Activated effector memory CD4-positive, alpha-beta T cell treated with anti-CD3 and anti-CD28 coated beads, Interleukin-2, amount 50 U/mL, for 16 hours (primary cell): ENCODE data around the gene LSM11.
"Not testable (repeated sequence)": the region's sequence is repeated elsewhere in the genome, so short reads cannot be mapped to it uniquely, and the experiment has no call there.

Experiments used
- DNase-seq: peaks from one replicate; pipeline ENCODE4 v3.0.0-alpha.2; 2020

Gene LSM11

GRCh38 chr5:157743163-157744050 lies at the start of gene LSM11:
Gene LSM11, plus strand, starts transcription at chr5:157743712. Its CDS starts 39 bp downstream, at chr5:157743751.
- peak; percentile 97 for DNase-seq

GRCh38 chr5:157693816-157694215 lies 49.7 kb upstream of the LSM11 start:
- not testable (repeated sequence) for DNase-seq

DNA sequence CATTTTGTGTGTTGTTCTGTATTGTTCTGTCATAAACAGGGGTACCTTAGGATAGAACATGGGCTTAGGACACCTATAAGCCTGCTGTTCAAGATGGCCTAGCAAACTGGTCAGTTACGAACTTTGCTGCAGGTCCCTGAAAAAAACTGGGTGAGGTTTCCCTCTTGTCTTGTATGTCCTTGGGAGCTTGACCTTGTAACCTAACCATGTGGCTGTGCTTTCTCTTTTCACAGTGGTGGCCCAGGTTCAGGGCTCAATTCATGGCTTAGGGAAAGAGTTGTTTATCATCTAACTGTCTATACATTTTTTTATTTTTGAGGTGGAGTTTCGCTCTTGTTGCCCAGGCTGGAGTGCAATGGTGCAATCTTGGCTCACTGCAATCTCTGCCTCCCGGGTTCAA lies 47.4 kb upstream of the LSM11 start:
- DNase-seq = not testable (repeated sequence)

- not testable (repeated sequence) for DNase-seq
Observed at GRCh38 chr5:157698674-157699073, 44.8 kb upstream of the LSM11 start.

DNA sequence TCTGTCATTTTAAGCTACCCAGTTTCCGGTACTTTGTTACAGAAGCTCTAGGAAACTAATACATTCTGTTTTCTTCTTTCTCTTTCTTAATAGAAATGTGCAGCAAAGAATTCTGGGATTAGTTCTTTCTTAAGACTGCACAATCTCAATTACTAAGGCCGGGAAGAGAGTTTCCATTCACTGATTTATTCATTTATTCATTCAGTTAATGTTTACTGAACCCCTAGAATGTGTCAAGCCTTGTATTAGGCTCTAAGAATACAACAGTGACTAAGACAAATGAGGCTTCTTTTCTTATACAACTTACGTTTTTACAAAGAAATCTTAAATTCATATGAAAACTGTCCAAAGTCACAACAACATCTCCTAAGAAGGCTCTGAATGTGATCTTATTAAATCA lies 39.8 kb upstream of the LSM11 start:
- no peak for DNase-seq

GRCh38 chr5:157708866-157709265 lies 34.6 kb upstream of the LSM11 start:
- DNase-seq = no peak

- DNase-seq = no peak
Observed at GRCh38 chr5:157709346-157709745, 34.2 kb upstream of the LSM11 start.

DNA sequence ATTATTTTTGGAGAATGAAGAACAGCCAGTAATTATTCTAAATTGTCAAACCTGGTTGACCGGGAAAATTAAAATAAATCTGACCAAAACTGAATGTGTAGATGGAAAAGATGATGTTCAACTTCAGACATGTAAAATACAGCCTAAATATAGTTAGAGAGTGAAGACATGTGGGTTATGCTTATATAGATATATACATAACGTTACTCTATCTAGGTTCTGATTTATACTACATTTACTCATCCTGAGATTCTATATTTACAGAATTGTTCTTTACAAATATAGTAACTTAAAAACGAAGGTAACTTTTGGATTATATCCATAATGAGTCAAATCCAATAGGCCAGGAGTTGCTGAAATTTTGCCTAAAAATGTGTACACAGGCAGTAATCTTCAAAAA lies 33.1 kb upstream of the LSM11 start:
- no peak for DNase-seq

GRCh38 chr5:157710882-157711281 lies 32.6 kb upstream of the LSM11 start:
- DNase-seq = no peak

DNA sequence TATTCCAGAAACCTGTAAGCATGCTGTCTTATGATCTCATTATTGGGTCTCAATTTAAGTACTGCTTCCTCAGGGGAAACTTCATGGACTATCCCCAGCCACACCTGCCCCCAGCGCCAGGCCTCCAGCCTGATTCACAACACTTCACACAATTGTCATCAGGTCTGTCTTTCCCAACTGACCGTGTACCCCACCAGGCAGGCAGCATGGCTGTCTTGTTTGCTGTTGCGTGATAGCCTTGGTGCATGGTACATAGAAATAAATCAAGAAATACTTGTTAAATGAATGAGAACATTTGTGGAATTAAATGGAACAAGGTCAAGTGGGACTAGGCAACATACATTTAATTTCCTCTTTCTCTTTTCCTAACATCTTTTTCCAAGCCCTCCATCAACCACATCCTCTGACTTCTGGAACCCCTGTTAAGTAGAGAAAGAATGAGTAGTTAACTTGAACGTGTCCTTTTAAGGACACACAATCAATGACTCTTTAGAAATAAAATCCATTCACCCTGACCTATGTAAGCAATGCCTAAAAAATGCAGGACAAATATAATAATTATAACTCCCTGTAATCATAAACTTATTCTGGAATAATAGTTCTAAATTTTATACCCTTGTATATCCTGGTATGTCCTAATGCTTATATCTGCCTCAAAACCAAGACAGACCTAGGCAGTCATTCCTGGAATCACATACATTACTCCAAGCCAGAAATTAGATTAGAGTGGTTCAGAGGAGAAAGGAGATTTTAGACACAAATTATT lies 29.5 kb upstream of the LSM11 start:
- DNase-seq = no peak

DNA sequence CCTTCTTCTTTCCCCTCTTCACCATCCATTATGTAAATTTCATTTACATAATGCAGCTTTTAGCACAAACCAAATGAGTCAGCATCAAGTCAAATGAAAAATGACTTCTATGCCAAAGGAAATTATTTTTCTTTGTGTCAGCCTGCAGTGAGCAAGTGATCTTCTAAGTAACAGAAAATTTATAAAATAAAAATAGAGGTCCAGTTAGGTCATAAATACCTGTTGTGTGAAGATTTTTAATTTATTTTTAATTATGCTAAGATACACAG lies 29.0 kb upstream of the LSM11 start:
- no peak for DNase-seq

DNA sequence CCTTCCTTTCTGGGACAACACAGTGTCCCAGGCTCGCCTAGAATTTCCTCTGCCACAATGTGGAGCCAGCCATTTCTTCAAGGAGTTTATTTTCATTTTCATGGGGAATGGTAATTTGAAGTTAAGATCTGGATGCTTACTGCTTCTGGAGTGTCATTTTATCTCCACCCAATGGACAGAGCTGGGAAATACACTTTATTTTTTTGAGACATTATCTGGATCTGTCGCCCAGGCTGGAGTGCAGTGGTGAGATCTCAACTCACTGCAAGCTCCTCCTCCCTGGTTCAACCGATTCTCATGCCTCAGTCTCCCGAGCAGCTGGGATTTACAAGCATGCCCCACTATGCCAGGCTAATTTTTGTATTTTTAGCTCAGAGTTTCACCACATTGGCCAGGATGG lies 25.0 kb upstream of the LSM11 start:
- no peak for DNase-seq

DNA sequence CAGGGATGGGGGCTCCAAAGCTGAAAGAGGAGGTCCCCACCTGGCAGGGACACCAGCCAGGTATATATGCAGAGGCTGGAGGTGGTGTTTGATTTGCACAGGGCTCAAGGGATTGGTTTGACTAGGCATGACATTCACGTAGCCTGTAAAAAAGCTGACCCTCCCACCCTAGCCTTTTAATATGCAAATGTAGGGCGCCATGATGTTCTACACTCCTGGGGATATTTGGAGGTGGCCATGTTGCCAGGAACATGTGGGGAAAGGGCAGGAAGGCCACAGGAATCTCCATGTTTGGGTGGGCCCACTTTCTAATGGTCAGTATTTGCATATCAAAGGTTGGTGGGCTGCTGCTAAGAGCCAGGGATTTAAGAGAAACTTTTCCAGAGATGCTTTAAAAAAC lies 24.3 kb upstream of the LSM11 start:
- DNase-seq = no peak

- DNase-seq = no peak
Observed at GRCh38 chr5:157721159-157721558, 22.4 kb upstream of the LSM11 start.

DNA sequence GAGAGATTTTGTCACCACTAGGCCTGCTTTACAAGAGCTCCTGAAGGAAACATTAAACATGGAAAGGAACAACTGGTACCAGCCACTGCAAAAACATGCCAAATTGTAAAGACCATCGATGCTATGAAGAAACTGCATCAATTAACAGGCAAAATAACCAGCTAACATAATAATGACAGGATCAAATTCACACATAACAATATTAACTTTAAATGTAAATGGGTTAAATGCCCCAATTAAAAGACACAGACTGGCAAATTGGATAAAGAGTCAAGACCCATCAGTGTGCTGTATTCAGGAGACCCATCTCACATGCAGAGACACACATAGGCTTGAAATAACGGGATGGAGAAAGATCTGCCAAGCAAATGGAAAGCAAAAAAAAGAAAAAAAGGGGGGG lies 20.6 kb upstream of the LSM11 start:
- DNase-seq = not testable (repeated sequence)

DNA sequence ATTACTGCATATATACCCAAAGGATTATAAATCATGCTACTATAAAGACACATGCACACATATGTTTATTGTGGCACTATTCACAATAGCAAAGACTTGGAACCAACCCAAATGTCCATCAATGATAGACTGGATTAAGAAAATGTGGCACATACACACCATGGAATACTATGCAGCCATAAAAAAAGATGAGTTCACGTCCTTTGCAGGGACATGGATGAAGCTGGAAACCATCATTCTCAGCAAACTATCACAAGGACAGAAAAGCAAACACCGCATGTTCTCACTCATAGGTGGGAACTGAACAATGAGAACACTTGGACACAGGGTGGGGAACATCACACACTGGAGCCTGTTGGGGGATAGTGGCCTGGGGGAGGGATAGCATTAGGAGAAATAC lies 16.9 kb upstream of the LSM11 start:
- DNase-seq = not testable (repeated sequence)

GRCh38 chr5:157727858-157728257 lies 15.7 kb upstream of the LSM11 start:
- not testable (repeated sequence) for DNase-seq

DNA sequence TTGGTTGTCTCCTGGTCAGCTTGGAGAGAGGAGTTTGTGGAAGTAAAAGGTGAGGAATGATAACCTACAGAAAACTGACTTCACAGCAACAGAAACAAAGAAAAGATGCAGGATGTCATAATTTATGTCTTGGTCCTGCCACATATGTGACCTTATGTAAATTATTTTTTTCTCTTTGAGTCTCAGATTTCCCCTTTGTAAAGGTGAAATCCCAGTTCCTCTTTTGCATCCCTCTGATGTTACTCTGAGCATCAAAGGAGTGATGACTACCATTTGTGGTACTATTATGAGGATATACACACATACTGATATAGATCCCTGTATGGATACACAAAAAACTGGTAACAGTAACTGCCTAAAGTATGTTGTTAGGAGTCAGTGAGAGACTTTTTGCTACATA lies 13.7 kb upstream of the LSM11 start:
- no peak for DNase-seq

DNA sequence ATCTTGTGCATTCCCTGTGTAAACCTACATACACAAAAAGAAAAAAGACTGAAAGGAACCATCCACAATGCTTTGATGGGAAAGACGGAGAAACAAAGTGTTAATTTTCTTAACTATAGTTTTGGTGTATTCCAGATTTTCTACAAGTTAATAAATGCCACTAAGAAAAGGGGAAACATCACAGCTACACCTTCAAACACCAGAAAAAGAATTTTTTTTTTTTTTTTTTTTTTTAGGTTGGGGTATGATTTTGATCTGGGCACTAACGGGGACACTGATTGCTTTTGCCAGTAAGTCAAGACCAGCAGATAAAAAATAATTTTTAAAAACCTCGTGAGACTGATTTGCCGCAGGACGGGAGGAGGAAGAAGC lies 12.6 kb upstream of the LSM11 start:
- DNase-seq = no peak

DNA sequence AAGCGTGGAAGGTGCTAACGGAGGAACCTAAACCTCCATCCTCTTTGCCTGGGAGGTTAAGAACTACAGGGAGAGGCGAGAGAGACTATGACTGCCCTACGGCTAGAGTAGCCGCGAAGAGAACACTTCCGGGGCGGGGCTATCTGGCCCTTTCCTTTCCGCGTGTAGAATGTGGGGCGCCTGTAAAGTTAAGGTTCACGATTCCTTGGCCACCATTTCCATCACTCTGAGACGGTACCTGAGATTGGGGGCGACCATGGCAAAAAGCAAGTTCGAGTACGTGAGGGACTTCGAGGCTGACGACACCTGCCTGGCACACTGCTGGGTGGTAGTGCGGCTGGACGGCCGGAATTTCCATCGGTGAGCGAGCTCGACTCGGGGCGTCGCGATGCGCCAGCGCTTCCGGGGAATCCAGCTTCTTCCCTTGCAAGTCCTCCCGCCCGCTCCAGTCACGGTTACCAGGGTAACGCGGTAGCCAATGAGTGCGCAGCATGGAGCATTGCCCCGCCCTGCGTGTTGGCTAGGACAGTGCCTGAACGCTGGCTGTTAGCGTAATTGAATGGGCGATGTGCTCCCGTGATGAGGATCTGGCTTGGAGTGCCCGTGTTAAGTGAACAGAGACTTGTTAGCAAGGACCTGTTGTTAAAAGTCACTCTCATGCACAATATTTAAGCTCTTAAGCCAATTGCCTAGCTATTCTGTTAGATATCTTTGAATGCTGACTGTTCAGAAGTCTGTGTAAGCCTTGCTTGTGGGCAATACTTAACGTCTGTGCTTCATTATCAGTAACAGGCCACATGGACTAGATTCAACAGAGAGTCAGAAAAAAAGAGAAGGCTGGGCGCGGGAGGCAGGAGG lies 12.0 kb upstream of the LSM11 start, which contains the start of gene THG1L:
Gene THG1L, plus strand, starts transcription at position 149 of the 858 bp plus-strand sequence. Its CDS starts 21 bp downstream, at position 170.
- peak; percentile 100 for DNase-seq

DNA sequence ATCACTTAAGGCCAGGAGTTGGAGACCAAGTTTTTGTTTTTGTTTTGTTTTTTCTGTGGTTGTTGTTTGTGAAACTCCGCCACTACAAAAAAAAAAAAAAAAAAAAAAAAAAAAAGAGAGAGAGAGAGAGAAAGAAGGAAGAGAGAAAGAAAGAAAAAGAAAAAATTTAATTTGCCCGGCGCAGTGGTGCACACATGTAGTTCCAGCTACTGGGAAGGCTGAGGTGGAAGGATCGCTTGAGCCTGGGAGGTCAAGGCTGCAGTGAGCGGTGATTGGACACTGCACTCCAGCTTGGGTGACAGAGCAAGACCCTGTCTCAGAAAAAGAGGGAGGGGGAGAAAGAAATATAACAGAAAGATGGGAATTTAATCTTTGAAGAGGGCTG lies 11.4 kb upstream of the LSM11 start:
- no peak for DNase-seq

GRCh38 chr5:157732596-157733262 lies 10.8 kb upstream of the LSM11 start:
- DNase-seq = no peak

GRCh38 chr5:157734436-157734835 lies 9.1 kb upstream of the LSM11 start:
- no peak for DNase-seq
